HG03354 (cell line): Measurements from ENCODE around the gene ZBTB46.
"Not testable (repeated sequence)": the region's sequence is repeated elsewhere in the genome, so short reads cannot be mapped to it uniquely, and the experiment has no call there.

Experiments
- ATAC-seq: cut with Tn5 transposase; IDR thresholded peaks from one replicate; pipeline ENCODE4 v1.9.1; 2021; ENCODE audit warnings: mild to moderate bottlenecking; ENCODE audit not compliant: unreplicated experiment, poor library complexity, severe bottlenecking

The ZBTB46 gene

GRCh38 chr20:63795178-63795830, 35.8 kb downstream of the ZBTB46 start:
- no peak for ATAC-seq

- no peak for ATAC-seq
Observed at GRCh38 chr20:63794614-63795013, 36.5 kb downstream of the ZBTB46 start.

GRCh38 chr20:63792866-63793265, 38.2 kb downstream of the ZBTB46 start:
- ATAC-seq, result no peak

- no peak for ATAC-seq
Observed at GRCh38 chr20:63791497-63792156, 39.4 kb downstream of the ZBTB46 start.

- no peak for ATAC-seq
Observed at GRCh38 chr20:63790572-63791168, 40.4 kb downstream of the ZBTB46 start.

- ATAC-seq, result no peak
Observed at GRCh38 chr20:63789836-63790571, 41.1 kb downstream of the ZBTB46 start.

GRCh38 chr20:63787749-63788148, 43.3 kb downstream of the ZBTB46 start:
- ATAC-seq, result no peak

GRCh38 chr20:63787302-63787701, 43.8 kb downstream of the ZBTB46 start:
- no peak for ATAC-seq

- no peak for ATAC-seq
Observed at GRCh38 chr20:63785691-63786131, 45.4 kb downstream of the ZBTB46 start.

GRCh38 chr20:63783970-63784369, 47.1 kb downstream of the ZBTB46 start:
- ATAC-seq, result no peak

GRCh38 chr20:63782521-63782971, 48.5 kb downstream of the ZBTB46 start:
- no peak for ATAC-seq

GRCh38 chr20:63782051-63782471, 49.0 kb downstream of the ZBTB46 start:
- ATAC-seq, result no peak

GRCh38 chr20:63781181-63781580, 49.9 kb downstream of the ZBTB46 start:
- ATAC-seq, result no peak

GRCh38 chr20:63778857-63779256, 52.2 kb downstream of the ZBTB46 start:
- no peak for ATAC-seq

GRCh38 chr20:63778034-63778752, 52.9 kb downstream of the ZBTB46 start:
- no peak for ATAC-seq

GRCh38 chr20:63777614-63778013, 53.5 kb downstream of the ZBTB46 start:
- ATAC-seq, result no peak

- ATAC-seq, result not testable (repeated sequence)
Observed at GRCh38 chr20:63776875-63777274, 54.2 kb downstream of the ZBTB46 start.

GRCh38 chr20:63775096-63775978, 55.7 kb downstream of the ZBTB46 start:
- ATAC-seq, result no peak

- no peak for ATAC-seq
Observed at GRCh38 chr20:63774306-63774705, 56.8 kb downstream of the ZBTB46 start.
